G401.6 (cell line): ENCODE data around the gene TRAM2.

Experiments
- FAIRE-seq: peaks from 2 replicates; lab custom pipeline; 2012; peaks lifted over from hg19 to GRCh38; lab: Jason Lieb, UNC

The TRAM2 gene

GRCh38 chr6:52527436-52527835 lies 49.4 kb downstream of the TRAM2 start:
- no peak for FAIRE-seq

DNA sequence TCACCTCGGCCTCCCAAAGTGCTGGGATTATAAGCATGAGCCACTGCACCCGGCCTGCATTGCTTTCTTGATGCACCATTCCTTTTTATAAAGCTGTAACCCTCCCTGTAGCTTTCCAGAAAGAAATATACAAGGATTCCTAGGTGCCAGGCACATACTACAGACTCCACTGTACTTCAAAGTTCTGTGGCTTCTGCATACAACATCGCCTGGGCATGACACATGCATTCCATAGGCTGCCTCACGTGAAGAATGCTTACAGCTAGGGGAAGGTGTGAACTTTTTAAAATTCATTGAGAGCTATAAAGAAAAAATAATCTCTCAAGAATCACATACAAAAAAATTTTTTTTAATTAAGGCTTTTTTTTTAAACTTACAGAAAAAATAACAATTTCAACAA lies 50.2 kb downstream of the TRAM2 start:
- FAIRE-seq: no peak

- FAIRE-seq: no peak
These were observed 51.9 kb downstream of the TRAM2 start for GRCh38 chr6:52524918-52525317.

GRCh38 chr6:52523378-52524142 lies 53.3 kb downstream of the TRAM2 start:
- FAIRE-seq: no peak

GRCh38 chr6:52522655-52523054 lies 54.2 kb downstream of the TRAM2 start:
- no peak for FAIRE-seq

- FAIRE-seq: no peak
These were observed 54.7 kb downstream of the TRAM2 start for GRCh38 chr6:52522151-52522626.

DNA sequence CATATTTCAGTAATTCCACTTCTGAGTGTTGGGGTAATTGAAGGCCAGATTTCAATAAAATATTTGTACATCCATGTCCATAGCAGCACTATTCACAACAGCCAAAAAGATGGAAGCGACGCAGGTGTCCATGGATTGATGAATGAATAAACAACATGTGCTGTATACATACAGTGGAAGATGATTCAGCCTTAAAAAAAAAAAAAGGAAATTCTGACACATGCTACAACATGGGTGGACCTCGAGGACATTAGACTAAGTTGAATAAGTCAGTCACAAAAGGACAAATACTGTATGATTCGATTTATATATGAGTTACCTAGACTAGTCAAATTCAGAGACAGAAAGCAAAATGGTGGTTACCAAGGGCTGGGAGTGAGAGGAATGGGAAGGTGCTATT lies 57.2 kb downstream of the TRAM2 start:
- FAIRE-seq: no peak

DNA sequence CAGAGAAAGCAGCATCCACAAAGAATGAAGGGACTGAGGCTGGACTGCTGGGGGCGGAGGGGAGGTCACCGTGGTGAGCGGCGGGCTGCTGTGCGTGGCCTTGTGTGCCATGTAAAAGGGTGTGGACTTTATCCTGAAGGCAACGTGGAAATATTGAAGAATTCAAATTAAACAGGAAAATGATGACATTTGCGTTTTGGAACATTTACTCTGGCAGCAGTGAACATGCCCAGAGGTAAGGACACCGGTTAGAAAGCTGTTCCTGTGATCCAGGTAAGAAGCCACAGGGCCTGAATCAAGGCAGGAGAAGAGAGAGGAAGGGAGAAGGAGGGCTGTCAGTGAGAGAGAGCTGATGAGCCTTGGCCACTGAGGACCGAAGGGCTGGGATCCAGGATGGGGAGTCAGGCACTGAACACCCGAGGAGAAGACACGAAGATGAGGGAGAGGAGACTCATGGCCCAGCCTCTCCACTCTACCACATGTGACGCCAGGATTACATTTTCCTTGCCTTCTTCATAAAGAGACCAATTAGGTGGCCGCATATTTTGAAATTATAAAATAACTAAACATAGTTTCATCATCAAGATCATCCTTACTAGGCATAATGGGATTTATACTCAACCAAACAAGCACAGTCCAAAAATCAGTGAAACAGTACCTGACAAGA lies 58.4 kb downstream of the TRAM2 start:
- no peak for FAIRE-seq

DNA sequence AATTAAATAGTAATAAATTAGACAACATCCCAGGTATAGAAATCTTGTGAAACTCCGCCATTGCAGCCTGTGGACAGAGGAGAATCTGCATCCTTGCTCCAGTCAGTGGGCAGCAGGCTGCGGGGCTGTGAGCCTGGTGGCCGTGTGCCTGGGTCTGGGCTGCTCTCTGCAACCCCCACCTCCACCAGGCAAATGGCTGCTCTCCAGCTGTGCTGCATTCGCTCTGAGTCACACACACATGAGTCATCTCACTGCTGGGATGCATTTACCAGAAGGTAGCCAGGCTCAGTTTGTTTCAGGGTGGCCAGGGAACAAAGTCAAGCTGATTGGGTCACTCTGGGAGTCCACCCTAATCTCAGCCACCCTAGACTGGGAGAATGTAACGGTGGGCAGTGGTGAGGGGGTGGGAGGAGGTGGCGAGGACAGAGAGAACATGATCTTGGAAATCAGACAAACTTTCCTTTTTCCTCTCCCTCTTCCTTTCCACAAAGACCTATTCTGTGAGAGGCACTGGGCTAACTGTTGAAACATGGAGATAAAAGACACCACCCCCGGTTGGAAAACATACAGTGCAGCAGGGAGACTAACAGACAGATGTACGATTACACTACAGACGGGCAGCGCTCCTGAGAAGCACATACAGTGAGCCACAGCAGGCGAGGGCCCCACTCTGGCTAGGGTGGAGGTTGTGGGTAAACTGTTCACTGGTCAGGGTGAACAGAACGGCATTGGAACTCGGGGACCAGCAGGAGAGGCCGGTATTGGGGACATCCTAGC lies 59.2 kb downstream of the TRAM2 start:
- FAIRE-seq: no peak

DNA sequence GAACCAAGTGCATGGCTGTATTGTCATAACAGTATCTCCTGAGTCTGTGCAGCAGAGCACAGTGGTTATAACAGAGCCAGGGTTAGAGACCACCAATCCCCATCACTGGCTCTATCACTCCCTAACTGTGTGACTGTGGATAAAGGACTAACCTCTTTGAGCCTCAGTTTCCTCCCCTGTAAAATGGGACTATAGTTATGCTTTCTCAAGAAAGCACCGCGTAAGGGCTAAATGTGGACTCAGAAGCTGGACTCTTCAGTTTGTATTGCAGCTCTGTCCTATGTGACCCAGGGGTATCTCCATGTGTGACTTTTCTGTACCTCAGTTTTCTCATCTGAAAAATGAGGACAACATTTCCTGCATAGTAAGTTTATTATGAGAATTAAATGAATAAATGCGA lies 59.9 kb downstream of the TRAM2 start:
- FAIRE-seq: no peak

DNA sequence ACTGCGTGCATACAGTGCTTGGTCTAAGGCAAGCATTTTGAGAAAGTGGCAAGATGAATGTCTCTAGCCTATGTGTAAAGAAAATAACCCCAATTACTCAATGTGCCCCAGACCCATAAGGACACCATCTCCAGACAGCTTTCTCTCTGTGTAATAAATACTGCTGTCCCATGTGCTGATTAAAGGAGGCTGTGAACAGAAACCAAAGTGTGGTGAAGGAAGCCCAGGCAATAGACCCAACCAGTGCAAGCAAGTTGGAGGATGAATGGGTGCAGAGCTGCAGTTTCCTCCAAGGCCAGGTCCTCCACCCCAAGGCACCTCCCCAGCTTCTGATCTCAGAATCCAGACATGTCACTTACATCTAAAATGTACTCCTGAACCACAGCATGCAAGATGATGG lies 60.6 kb downstream of the TRAM2 start:
- FAIRE-seq: no peak

- no peak for FAIRE-seq
These were observed 61.5 kb downstream of the TRAM2 start for GRCh38 chr6:52515219-52515960.

GRCh38 chr6:52514514-52514913 lies 62.3 kb downstream of the TRAM2 start:
- FAIRE-seq: no peak

- FAIRE-seq: no peak
These were observed 63.0 kb downstream of the TRAM2 start for GRCh38 chr6:52513896-52514295.

DNA sequence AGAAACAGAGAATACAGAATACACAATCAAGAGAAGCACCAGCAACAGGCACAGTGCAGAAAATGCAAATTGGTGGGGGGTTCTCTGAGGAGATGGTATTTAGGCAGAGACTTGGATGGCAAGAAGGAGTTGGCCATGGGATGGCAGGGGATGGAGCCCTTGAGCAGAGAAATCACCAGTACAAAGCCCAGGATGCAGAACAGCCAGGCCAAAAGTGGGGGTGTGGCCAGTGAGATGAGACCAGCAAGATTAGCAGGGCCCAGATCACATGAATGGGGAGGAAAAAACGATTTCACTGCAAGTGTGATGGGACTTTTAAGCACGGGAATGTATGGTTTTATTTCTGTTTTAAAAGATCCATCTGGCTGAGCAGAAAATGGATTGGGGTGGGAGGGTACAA lies 63.4 kb downstream of the TRAM2 start:
- FAIRE-seq: no peak

DNA sequence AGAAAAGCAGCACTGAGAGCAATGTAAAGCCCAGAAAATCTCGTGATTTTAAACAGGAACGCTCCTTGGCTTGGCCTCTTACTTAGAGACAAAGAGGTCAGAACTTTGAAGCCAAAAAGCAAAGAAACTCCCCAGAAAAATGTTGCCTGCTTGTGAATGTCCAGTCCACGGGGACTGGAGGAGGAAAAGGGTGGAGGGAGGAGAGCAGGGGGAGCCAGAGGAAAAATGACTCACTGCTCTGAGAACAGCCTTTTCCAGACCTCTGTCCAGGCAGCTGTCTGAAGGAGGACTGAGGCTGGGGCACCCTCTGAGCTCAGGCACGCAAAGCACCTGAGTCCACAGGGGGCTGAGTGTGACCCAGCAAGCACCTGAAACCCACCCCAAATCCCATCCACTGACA lies 64.7 kb downstream of the TRAM2 start:
- FAIRE-seq: no peak

DNA sequence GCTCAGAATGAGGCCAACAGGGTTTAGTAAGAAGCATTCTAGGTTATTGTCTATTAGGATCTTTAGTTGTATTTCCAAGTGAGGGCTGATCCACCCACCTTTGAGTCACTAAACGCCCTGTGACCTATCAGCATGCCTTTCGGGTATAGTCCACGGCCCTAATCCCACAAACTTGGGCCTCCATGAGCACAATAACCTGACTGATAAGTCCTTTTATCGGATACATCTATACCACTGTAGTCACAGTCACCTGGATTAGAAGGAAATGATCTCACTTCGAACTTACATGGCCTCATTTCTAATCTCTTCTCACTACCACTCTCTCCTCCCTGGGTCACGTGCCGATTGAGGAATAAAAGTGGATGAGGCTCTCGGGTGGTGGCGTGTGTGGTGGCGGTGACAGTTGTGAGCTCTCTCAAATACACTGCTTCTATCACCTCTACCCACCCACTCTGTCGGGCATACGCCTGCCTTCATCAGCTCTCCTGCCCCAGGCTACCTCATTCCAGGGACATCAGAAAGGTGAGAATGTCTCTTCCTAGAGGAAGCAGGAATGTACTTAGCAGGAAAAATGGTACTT lies 65.2 kb downstream of the TRAM2 start:
- FAIRE-seq: no peak

DNA sequence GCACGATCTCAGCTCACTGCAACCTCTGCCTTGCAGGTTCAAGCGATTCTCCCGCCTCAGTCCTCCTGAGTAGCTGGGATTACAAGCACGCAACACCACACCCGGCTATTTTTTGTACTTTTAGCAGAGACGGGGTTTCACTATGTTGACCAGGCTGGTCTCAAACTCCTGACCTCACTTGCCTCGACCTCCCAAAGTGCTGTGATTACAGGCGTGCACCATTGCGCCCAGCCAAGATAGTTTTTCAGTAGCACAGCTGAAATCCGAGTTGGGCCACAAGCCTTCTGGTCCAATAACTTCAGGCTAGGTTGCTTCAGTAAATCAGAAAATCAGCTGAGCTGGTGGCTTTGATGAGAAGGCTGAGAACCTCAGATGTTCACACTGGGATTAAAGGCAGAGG lies 65.7 kb downstream of the TRAM2 start:
- FAIRE-seq: no peak

DNA sequence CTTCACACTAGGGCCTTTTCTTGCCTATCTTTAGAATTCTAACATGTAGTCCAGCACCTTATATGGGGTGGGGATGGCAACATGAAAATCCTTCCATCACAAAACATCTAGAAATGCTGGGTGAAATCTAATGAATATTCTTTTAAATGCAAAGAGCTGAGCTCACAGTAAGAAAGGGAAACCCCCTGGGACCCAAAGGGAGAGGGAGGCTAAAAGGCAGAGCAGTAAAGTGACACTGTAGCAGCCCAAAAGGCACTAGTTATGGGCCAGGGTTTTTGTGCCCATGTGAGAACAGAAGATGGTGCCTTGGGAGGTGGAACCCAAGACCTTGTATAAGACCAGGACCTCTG lies 66.7 kb downstream of the TRAM2 start:
- no peak for FAIRE-seq

- FAIRE-seq: no peak
These were observed 67.3 kb downstream of the TRAM2 start for GRCh38 chr6:52509281-52510212.

- FAIRE-seq: no peak
These were observed 68.6 kb downstream of the TRAM2 start for GRCh38 chr6:52508261-52508739.
